Endothelial cell of umbilical vein (primary cell): Measurements from ENCODE around the gene GPR17.

Experiments used
- CTCF ChIP-seq, 2 donors: IDR thresholded peaks; 1 replicate in 1 of 2; 2 replicates in 1 of 2; pipeline ENCODE4 v1.5.1; 2011; ENCODE audit warnings: low read length in 2 of 2, mild to moderate bottlenecking in 2 of 2, moderate library complexity in 2 of 2, control low read depth in 1 of 2, inconsistent platforms in 1 of 2, low read depth in 1 of 2; ENCODE audit not compliant: insufficient read depth in 1 of 2; ENCODE audit errors: extremely low read depth in 1 of 2
- MYC ChIP-seq: IDR thresholded peaks from one replicate; pipeline ENCODE4 v1.6.1; 2011; ENCODE audit warnings: mild to moderate bottlenecking, low read depth, low read length
- POLR2A ChIP-seq: IDR thresholded peaks from 2 replicates; pipeline ENCODE4 v1.6.1; 2012; ENCODE audit warnings: low read depth, mild to moderate bottlenecking, control low read depth, low read length
- POLR2AphosphoS5 ChIP-seq: IDR thresholded peaks from 2 replicates; pipeline ENCODE4 v1.6.1; 2012; ENCODE audit warnings: low read depth, mild to moderate bottlenecking, control low read depth, low read length, moderate library complexity; ENCODE audit not compliant: insufficient read depth

- TF ChIP-seq CTCF (IDR thresholded peaks at IDR 0.05; ENCODE audit: extremely low read depth in 1 of 2, insufficient read depth in 1 of 2, low read depth in 1 of 2, low read length in 2 of 2) (no peak), MYC (no peak), POLR2AphosphoS5 (no peak), POLR2A (no peak)
Observed at GRCh38 chr2:127678531-127678930, 32.6 kb downstream of the GPR17 start.
